ENCODE measurements around the gene TSPAN18.

TSPAN18 gene

DNA sequence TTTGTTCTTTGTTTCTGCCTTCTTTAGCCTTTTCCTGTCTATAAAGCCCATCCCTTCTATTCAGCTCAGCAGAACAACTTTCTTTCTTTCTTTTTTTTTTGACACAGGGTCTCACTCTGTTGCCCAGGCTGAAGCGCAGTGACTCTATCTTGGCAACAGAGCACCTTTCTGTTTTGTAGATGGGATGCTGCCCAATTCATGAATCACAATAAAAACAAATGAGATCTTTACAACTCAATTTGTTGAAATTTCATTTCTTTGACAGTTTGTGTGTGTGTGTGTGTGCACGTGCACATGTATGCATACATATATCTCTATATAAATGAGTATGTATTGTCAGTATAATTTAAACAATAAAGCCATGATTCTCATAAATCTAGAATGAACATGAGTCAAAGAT is 25.5 kb downstream of the TSPAN18 start:
- H3K27ac Mint-ChIP-seq = no peak overlapping the region
- H3K27me3 Mint-ChIP-seq (ENCODE audit: low read depth) = peaks cover 5% of the 10 kb centered on the region
- no peaks in the 10 kb centered on the region for H3K36me3 Mint-ChIP-seq (ENCODE audit: low read depth)
- peaks cover 5% of the 10 kb centered on the region for H3K4me1 Mint-ChIP-seq (ENCODE audit: low read depth)
- DNase-seq (ENCODE audit: low spot score) = no peak
- no peaks in the 10 kb centered on the region for H3K9me3 Mint-ChIP-seq
- no peak overlapping the region for H3K4me3 Mint-ChIP-seq

DNA sequence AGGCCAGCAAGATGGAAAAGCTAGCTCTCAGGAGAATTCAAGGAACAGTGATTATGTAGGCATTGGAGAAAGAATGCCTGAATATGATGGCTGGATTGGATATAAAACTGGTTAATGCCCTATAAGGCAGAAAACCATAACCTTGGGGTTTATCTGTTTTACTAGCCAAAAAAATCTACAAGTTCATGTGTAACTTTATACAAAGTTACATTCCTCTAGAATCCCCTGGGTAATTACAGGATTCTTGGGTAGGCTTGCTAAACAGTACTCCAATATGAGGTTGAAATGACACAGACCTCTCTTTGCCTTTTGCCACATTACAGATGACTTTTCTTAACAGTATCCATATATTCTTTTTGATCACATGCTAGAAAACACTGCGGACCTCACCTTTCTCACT is 26.0 kb downstream of the TSPAN18 start:
- Mint-ChIP-seq H3K27ac (no peak overlapping the region), H3K9me3 (peaks cover 1% of the 10 kb centered on the region), H3K4me3 (no peak overlapping the region), H3K36me3 (ENCODE audit: low read depth) (no peaks in the 10 kb centered on the region), H3K4me1 (ENCODE audit: low read depth) (peaks cover 3% of the 10 kb centered on the region), H3K27me3 (ENCODE audit: low read depth) (peaks cover 6% of the 10 kb centered on the region)
- no peak for DNase-seq (ENCODE audit: low spot score)

DNA sequence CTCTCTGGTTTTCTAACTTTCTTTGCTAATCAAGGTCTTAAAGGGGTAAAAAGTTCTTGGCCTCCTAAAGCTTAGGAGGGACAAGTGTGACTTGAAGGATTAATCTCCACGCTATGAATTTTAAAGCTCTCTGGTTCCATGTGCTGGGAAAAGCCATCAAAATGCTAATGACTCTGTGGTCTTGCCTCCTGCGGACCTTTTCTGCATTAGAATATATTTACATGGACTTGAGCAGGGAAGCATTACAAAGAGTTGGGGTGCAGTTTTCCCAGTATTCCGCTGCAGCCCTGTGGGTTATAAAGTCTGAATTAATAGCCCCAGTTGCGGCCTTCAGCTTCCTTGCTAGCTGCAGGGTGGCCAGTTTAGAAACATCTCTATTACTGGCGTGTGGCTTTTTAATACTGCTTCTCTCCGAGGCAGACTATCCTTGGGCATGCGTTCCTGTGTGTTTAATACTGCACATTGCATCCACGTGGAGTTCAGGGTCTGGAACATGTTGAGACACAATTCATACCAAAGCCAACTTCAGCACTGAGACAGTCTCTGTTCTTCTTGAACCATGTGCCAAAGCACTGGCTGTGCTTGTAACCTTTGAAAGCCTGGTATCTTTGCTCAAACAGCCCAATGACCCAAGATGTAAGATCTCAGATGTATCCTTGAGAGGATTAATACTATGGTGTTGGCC is 27.3 kb downstream of the TSPAN18 start:
- Mint-ChIP-seq H3K27ac (no peak overlapping the region), H3K9me3 (peaks cover 5% of the 10 kb centered on the region), H3K36me3 (ENCODE audit: low read depth) (no peaks in the 10 kb centered on the region), H3K27me3 (ENCODE audit: low read depth) (peaks cover 8% of the 10 kb centered on the region), H3K4me3 (no peak overlapping the region), H3K4me1 (ENCODE audit: low read depth) (peaks cover 1% of the 10 kb centered on the region)
- DNase-seq (ENCODE audit: low spot score) = no peak

DNA sequence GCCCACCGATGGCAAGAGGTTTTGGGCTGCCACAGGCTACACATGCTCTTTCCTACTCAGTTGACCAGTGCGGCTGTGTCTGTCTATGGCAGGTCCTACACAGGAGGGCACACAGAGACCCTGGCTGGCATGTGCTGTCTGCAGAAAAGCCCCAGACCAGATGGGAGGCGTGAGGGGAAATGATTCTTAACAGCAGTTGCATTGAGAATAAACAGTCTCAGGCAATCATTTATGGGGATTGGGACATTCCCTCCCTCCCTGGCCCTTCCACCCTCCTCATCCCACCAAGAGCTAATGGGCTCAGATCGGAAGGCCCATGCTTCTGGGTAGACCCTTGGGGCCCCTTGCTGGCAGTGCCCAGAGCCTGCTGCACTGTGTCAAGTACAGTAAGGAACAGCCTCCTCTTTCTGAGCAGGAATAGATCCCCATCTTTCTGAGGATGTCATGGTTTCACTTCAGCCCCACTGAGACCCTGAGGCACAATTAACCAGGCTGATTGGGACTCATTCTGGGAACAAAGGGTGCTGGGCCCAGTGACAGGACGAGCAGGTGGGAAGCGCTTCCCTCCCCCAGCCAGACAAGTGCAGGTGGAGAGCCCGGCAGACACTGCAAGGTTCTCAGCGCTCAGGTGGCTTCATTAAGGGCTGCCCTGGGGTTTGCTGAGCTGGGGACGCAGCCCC is 28.3 kb downstream of the TSPAN18 start:
- no peaks in the 10 kb centered on the region for H3K36me3 Mint-ChIP-seq (ENCODE audit: low read depth)
- H3K4me3 Mint-ChIP-seq = no peak overlapping the region
- H3K27me3 Mint-ChIP-seq (ENCODE audit: low read depth) = peaks cover 8% of the 10 kb centered on the region
- H3K4me1 Mint-ChIP-seq (ENCODE audit: low read depth) = peaks cover 1% of the 10 kb centered on the region
- no peak overlapping the region for H3K27ac Mint-ChIP-seq
- peaks cover 5% of the 10 kb centered on the region for H3K9me3 Mint-ChIP-seq
- no peak for DNase-seq (ENCODE audit: low spot score)

DNA sequence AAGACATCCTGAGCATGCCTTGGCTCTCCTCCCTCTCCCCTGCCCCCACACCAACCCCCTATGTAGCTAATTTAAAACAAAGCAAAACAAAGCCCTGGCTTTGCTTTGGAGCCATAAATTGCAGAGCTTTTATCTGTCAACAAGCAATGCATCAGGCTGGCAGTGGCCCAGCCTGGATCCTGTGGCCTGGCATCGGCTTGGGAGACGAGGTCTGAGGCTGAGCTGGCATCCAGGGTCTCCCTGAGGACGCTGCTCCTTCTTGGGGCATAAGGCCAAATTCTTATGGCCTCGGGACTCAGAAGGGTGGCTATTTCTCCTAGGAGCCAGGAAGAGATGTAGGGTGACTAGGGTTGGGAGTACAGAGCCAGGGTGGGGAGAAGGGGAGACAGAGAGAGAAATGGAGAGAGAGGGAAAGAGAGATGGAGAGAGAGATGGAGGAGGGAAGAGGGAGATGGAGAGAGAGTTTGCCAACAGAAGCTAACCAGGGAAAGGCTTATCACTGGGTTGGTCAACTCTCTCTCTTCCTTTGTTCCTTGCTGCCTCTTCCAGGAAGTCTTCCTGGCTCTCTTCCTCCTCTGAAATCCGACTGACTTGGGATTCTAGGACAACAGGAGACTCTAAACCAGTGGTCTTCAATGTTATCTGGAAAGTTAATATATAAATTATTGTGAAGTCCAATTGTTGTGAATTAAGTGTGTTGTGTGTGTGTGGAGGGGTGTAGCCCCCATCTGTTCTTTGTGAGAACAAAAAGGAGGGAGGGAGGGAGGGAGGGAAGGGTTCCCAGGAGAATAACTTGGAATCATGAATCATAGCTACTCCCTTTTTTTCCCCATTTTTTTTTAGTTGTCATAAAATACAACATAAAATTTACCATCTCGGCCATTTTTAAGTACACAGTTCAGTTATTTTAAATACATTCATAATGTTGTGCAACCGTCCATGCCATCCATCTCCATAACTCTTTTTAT is 29.1 kb downstream of the TSPAN18 start:
- H3K36me3 Mint-ChIP-seq (ENCODE audit: low read depth) = no peaks in the 10 kb centered on the region
- peaks cover 8% of the 10 kb centered on the region for H3K27me3 Mint-ChIP-seq (ENCODE audit: low read depth)
- no peak for DNase-seq (ENCODE audit: low spot score)
- no peak overlapping the region for H3K4me3 Mint-ChIP-seq
- peaks cover 5% of the 10 kb centered on the region for H3K9me3 Mint-ChIP-seq
- peaks cover 1% of the 10 kb centered on the region for H3K4me1 Mint-ChIP-seq (ENCODE audit: low read depth)
- no peak overlapping the region for H3K27ac Mint-ChIP-seq

DNA sequence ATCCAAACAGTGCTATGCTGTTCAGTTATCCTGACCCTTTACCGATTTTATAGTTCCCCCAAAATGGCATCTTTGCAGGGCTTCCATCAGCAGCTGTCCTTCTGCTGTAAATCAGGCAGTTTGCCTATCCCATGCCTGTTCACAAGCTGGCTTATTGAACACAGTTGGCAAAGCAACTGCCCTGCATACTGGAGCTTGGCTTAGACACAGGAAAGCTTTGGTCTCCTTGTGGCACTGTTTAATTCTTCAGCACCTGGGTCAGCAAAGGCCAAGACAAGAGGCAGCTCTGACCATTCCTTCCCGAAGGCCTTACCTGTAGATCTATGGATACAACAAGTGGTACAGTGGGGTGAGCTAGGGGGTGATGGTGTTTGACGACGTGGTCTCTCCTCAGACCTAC is 32.2 kb downstream of the TSPAN18 start:
- Mint-ChIP-seq H3K36me3 (ENCODE audit: low read depth) (no peaks in the 10 kb centered on the region), H3K9me3 (peaks cover 5% of the 10 kb centered on the region), H3K4me3 (no peak overlapping the region), H3K4me1 (ENCODE audit: low read depth) (no peaks in the 10 kb centered on the region), H3K27ac (no peak overlapping the region), H3K27me3 (ENCODE audit: low read depth) (peaks cover 8% of the 10 kb centered on the region)
- DNase-seq (ENCODE audit: low spot score) = no peak

DNA sequence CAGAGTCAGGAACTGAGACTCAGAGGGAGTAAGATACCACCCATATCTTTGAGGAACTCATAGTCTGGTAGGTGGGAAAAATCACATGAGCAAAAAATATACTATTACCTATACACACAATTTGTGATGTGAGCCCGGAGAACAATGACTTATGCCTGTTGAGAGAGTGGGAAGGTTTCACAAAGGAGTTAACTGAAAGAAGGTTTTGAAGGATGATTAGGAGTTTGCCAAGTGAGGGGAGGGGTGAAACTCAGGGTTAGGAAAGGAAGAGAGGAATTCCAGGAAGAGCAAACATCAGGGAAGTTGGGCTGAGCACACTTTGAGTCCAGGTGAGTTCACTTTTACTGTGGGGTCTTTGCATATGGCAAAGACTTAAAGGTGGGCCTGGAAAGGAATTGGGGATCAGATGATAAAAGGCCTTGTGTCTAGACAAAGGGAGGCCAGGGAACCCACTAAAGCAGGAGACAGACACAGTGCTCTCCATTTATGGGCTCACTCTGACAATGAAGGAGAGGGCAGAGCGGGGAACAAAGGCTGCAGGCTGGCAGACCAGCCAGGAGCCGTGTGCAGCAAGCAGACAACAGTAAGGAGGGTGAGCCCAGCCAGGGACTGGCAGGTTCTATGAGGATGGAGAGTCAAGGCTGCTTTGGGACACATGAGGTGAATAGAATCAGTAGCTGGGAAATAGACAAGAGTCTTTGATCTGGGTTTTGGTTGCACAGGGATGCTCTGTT is 33.1 kb downstream of the TSPAN18 start:
- Mint-ChIP-seq H3K9me3 (peaks cover 5% of the 10 kb centered on the region), H3K4me3 (no peak overlapping the region), H3K27ac (no peak overlapping the region), H3K36me3 (ENCODE audit: low read depth) (no peaks in the 10 kb centered on the region), H3K4me1 (ENCODE audit: low read depth) (no peaks in the 10 kb centered on the region), H3K27me3 (ENCODE audit: low read depth) (peaks cover 6% of the 10 kb centered on the region)
- DNase-seq (ENCODE audit: low spot score) = no peak

DNA sequence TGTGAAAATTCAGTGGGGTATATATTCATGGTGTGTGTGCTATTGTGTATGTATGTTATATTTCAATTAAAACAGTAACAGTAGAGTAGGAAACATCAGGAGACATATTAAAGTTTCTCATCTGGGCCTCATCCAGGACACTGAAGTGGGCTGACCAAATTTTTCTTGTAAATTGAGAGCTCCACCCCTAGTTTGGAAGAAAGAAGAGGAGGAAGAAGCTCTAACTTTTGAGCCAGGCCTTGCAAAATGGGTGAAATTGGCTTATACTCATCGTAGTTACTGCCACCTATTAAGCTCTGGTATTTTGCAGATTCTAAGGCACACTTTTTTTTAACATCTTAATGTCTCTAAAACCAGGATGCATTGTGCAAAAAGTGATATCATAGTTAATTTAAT is 33.7 kb downstream of the TSPAN18 start:
- no peak overlapping the region for H3K4me3 Mint-ChIP-seq
- H3K9me3 Mint-ChIP-seq = peaks cover 5% of the 10 kb centered on the region
- H3K36me3 Mint-ChIP-seq (ENCODE audit: low read depth) = no peaks in the 10 kb centered on the region
- H3K27ac Mint-ChIP-seq = no peak overlapping the region
- no peaks in the 10 kb centered on the region for H3K4me1 Mint-ChIP-seq (ENCODE audit: low read depth)
- no peak for DNase-seq (ENCODE audit: low spot score)
- H3K27me3 Mint-ChIP-seq (ENCODE audit: low read depth) = peaks cover 6% of the 10 kb centered on the region

DNA sequence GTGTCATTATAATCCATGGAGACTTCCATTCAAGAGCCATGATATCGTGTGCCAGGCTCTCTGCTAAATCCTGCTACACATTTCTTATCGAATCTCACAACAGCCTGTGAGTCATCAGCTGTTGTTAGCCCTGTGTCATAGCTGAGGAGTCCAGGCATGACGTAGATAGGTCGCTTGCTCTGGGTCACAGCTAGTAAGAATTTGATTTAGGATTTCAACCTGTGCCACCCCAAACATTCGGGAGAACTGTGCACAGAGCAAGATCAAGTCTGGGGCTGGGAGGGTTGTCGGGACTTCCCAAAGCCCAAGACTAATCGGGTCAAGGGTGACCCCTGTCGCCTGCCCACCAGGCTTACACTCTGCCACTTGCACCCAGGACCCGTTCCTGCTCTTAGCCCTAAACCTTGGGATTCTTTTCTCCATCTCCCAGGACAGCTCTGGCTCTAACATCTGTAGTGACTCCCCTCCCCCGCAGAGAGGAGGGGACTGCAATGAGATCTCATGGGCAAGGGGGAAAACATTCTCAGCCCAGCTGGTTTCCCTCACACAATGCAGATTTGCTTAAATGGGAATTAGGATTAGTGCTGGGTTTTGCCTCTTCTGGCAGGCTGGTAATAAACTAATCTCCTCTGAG is 34.3 kb downstream of the TSPAN18 start:
- DNase-seq (ENCODE audit: low spot score) = no peak
- peaks cover 6% of the 10 kb centered on the region for H3K27me3 Mint-ChIP-seq (ENCODE audit: low read depth)
- H3K9me3 Mint-ChIP-seq = peaks cover 5% of the 10 kb centered on the region
- no peak overlapping the region for H3K4me3 Mint-ChIP-seq
- no peak overlapping the region for H3K27ac Mint-ChIP-seq
- H3K36me3 Mint-ChIP-seq (ENCODE audit: low read depth) = no peaks in the 10 kb centered on the region
- no peaks in the 10 kb centered on the region for H3K4me1 Mint-ChIP-seq (ENCODE audit: low read depth)

DNA sequence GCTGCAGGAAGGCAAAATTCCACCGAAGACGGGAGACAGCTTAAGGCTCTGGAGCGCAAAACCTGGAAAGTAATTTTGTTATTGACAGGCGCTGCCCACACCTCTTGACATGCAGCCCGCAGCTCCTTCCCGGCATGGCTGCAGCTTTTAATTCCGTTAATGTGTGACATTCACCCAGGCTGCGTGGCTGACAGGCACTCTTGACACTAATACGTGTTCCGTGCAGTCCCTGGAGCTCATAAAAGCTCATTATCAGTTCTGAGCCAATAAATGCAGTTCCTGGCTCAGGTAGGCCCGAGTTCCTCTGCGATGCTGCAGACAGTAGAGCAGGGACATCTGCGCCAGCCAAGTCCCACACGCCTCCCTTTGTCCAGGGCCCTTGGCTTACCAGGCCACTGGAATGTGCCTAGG is 34.8 kb downstream of the TSPAN18 start:
- H3K4me1 Mint-ChIP-seq (ENCODE audit: low read depth) = no peaks in the 10 kb centered on the region
- no peak for DNase-seq (ENCODE audit: low spot score)

DNA sequence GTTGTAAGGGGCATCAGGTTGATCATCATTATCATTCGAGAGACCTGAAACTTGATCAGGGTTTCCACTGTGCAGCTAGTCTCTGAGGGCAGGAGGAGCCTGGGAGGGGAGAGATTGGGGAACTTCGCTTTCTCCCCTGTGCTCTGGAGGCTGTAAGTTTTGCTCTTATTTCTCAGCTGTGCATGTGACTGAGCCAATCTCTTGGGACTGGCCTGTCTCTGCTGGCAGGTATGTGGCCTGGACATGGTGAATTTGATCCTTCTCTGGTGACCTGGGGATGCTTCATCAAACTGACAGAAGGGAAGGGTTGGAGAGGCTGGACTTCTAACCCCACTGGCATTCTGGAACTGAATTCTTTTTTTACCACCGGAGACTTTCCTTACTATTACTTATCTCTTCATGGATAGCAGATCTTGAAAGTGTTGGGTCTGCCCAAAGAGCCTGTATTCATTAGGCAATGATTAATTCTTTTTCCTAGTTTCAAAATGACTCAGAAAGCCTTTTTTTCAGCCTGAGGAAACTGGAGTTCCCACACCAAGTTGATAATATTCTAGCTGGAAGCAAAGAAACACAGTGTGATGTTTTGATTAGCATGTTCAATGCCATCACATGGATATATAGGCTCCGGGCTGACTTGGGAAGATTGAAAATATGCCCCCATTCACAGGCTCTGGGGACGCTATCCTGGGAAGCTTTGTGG is 36.5 kb downstream of the TSPAN18 start:
- H3K36me3 Mint-ChIP-seq (ENCODE audit: low read depth) = no peaks in the 10 kb centered on the region
- no peaks in the 10 kb centered on the region for H3K4me1 Mint-ChIP-seq (ENCODE audit: low read depth)
- H3K9me3 Mint-ChIP-seq = no peaks in the 10 kb centered on the region

More for the DNA sequence above, 34.8 kb downstream of the TSPAN18 start:
- H3K36me3 Mint-ChIP-seq (ENCODE audit: low read depth) = no peaks in the 10 kb centered on the region
- H3K27me3 Mint-ChIP-seq (ENCODE audit: low read depth) = peaks cover 4% of the 10 kb centered on the region
- peaks cover 5% of the 10 kb centered on the region for H3K9me3 Mint-ChIP-seq
- no peak overlapping the region for H3K4me3 Mint-ChIP-seq
- H3K27ac Mint-ChIP-seq = no peak overlapping the region

DNA sequence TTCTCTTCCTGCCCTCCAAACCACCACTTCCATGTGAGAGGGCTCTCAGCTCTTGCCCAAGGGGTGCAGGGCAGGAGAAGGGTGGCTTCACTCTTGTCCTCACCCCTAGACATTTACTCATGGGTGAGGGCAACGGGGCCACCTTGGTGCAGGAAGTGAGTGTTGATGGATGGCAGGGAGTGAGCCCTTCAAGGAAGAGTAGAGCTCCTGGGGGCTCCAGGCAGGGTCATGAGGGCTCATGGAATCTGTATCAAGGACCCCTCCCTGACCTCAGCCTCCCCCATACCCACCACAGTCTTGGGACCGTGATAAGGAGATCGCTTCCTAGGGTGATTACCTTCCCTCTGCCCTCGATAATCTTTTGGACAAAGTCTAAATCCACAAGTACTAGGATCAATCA is 37.8 kb downstream of the TSPAN18 start:
- no peaks in the 10 kb centered on the region for H3K9me3 Mint-ChIP-seq
- DNase-seq (ENCODE audit: low spot score) = no peak
- H3K4me3 Mint-ChIP-seq = no peak overlapping the region
- H3K36me3 Mint-ChIP-seq (ENCODE audit: low read depth) = no peaks in the 10 kb centered on the region
- no peak overlapping the region for H3K27ac Mint-ChIP-seq
- H3K27me3 Mint-ChIP-seq (ENCODE audit: low read depth) = peaks cover 5% of the 10 kb centered on the region
- H3K4me1 Mint-ChIP-seq (ENCODE audit: low read depth) = no peaks in the 10 kb centered on the region

More for the DNA sequence above, 36.5 kb downstream of the TSPAN18 start:
- H3K27me3 Mint-ChIP-seq (ENCODE audit: low read depth) = peaks cover 2% of the 10 kb centered on the region
- H3K27ac Mint-ChIP-seq = no peak overlapping the region
- DNase-seq (ENCODE audit: low spot score) = no peak
- H3K4me3 Mint-ChIP-seq = no peak overlapping the region

All from T-helper 2 cell treated with Interferon-gamma antibody and Interleukin-4, amounts not matched to agents 5 μg/mL and 100 μg/mL, for 36 hours (primary cell).